ENCODE measurements around the gene AMOTL1.
A peak's percentile ranks its signal among the peaks of the same experiment; 100 is the strongest.

Gene AMOTL1

DNA sequence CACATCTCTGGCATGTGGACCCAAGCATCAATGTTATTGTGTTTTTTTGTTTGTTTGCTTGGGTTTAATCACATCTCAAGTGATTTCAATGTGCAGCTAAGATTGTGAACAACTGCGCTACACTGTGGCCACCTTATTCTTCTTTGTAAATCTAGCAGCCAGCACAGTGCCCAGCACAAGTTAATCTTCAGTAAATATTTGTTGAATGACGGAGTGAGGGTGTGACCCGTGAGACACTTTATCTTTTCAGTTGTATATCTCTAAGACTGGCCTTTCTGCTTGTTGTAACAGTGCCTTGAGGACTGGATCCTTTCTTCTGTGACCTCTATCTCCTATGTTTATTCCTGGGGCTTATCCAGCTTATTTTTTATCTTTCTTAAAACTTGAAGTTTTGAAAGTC, 21.4 kb upstream of the AMOTL1 start:
- no peak for DNase-seq

- no peak for DNase-seq
Measured at GRCh38 chr11:94747146-94747545, 21.0 kb upstream of the AMOTL1 start.

- DNase-seq: no peak
Measured at GRCh38 chr11:94747601-94748041, 20.5 kb upstream of the AMOTL1 start.

- no peak for DNase-seq
Measured at GRCh38 chr11:94749369-94749768, 18.8 kb upstream of the AMOTL1 start.

DNA sequence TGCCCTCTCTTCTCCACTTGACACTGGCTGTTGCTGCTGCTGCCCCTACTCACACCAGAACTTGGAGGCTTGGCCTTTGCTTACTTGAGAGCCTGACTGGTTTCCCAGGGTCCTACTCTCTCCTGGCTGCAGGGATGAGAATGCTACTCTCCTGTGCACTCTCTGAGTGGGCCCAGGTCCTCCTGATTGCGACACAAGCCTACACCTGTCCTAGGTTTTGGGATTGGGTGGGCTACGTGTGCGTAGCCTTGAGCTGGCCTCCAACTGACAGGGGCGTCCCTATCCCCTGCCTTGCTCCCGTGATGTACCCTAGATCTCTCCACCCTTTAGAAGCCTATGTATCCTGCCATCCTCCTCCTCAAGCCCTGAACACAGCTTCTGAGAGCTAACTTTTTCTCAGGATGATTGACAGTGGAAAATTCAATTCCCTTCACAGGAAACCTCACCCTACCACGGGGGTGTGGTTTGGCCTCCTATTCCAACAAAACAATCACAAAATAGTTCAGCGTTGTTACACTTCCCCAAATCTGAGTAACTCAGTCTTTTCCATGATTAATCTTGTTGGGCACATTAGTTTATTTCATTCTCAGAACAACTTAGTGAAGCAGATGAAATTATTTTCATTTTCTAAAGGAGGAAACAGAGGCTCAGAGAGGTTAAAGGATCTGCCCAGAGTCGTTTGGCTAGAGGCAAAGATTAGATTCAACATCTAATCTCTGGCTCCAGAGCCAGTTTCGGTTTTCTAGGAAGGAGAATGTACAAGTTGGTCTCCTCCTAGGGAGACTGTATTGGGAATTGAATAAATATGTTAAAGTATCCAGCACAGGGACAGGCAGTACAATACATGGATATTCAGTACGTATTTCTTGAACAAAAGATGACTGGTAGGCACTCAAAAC, 17.6 kb upstream of the AMOTL1 start:
- no peak for DNase-seq

GRCh38 chr11:94751218-94751609, 16.9 kb upstream of the AMOTL1 start:
- no peak for DNase-seq

DNA sequence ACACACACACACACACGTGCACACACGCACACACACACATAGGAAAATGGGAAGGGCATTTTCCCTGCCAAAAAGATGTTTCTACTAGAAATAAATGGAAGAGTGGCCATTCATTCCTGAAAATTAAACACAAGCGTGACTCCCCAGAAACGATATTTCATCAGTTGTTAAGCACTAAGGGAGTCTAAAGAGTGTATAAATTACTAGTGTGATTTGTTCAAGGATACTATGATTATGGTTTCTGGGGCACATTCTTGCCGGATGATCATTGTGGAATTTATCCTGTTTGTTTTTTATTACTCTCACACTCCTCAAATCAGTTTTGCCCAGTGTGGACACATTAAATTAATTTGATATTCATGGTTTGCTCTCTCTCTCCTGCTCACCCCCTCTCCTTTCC, 16.4 kb upstream of the AMOTL1 start:
- no peak for DNase-seq

DNA sequence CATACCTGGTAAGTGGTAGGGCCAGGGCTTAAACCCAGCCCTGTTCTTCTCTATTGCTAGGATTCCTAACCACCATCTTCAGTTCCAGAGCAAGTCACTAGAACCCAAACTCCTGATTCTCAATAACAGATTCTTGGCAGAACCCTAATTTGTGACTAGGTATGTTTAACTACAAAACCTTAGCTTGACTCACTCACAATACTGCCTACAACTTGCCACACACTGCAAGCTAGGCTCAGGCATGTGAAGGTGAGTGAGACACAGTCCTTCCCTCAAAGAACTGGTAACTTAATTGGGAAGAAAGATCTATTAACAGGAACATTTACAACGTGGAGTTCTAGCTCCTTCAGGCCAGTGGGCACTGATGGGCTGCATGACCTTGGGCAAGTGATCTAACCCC, 14.5 kb upstream of the AMOTL1 start:
- no peak for DNase-seq

- DNase-seq: no peak
Measured at GRCh38 chr11:94754335-94754734, 13.8 kb upstream of the AMOTL1 start.

GRCh38 chr11:94754819-94755218, 13.3 kb upstream of the AMOTL1 start:
- no peak for DNase-seq

GRCh38 chr11:94755494-94755893, 12.7 kb upstream of the AMOTL1 start:
- no peak for DNase-seq

DNA sequence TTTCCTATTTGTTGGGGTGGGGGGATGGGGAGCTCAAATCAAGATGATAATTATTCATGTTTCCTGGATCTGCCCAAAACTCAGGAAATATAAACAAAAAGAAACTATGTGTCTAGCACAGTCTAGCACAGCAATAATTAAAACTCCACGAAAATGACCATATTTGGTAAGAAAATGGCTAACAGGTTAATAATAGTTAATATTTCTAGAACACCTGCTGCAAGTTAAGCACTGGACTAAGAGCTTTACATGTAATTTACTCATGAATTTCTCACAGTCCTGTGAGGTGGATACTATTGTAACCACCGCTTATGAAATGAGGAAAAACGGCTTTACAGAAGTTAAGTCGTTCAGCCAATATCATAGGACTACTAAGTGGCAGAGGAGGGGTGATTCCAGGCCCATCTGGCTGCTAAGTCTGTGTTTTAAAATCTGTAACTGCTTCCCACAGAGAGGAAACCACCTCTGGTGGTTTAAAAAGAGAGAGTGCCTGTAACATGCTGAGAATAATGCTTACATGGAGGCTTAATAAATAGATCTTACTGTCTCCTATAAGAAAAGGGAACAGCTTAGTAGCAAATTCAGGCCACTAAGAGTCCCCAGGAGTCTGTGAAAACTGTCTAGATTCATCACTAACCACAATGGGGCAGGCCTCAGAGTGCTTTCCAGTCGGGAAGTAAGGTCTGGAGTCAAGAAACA, 11.0 kb upstream of the AMOTL1 start:
- peak; percentile 25 to 35 for DNase-seq

DNA sequence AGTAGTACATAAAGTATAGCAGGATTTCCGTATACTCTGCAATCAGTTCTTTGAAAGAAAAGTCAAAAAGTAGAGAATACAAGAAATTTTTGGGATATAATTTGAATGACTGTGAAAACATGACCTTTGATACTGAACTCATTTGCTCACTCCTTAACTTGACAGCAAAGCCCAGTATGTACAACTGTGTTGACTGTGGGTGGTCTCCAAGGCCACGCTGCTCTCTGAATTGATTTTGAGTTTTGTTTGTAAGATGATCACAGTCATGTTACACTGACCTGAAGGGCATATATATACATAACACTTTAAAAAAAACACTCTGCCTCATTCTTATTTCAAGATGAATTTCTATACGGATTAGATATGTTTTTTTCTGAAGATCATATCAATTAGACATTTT, 9.5 kb upstream of the AMOTL1 start:
- no peak for DNase-seq

DNA sequence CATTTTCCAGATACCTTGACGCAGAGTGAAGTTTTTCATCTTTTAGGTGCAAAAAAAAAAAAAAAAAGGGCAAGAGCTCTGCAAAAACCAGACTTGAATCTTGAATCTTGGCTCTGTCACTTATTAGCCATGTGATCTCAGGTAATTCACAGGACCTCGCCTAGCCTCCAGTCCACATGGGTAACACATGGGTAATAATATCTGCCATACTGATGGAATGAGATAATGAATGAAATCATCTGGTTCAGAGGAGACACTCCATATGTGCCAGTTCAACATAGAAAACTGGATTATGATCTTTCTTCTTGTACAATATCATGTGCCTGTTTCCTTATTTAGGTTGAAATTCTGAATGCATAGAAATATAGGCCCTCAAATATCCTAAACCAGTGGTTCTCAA, 8.6 kb upstream of the AMOTL1 start:
- DNase-seq: no peak

- no peak for DNase-seq
Measured at GRCh38 chr11:94760296-94760695, 7.9 kb upstream of the AMOTL1 start.

GRCh38 chr11:94762208-94762607, 5.9 kb upstream of the AMOTL1 start:
- peak; percentile 32 to 36 for DNase-seq

DNA sequence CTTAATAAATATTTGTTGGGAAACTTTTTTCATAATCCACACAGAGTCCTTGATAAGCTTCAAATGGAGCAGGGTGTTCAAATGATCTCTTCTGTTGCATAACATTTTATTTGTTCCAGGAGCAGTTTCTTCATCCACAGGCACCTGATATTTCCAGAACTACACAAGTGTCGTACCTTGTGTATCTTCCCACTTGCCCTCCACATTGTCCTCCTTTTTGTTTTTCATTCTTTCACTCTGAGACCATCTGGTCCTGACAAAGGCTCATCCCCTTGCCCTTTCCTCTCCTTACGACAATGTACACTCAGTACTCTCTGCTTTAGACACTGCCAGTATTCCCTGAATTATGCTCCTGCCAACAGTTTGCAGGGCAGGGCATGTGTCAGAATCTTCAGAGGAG, 5.2 kb upstream of the AMOTL1 start:
- no peak for DNase-seq

DNA sequence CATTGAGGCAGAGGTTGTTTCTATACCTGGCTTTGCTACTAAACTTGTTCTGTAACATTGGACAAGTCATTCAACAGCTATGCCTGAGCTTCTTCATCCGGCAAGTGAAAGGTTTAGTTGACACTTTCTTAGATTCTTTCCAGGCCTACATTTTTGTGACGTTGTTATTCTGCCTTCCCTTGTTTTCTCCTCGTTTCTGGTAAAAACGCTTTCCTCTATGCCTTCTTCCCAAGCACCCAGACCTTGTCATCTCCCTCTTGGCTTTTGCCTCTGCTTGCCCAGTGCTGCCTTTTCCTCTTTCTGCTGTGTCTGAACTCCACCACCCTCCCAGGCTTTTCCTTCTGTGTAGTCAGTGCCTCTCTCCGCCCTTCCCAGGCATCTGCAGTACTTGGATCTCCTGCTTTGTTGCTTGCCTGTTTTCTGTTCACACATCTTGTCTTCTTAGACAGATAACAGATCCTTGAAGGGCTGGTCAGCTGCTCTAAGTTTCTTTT, 1.4 kb upstream of the AMOTL1 start:
- DNase-seq: no peak

DNA sequence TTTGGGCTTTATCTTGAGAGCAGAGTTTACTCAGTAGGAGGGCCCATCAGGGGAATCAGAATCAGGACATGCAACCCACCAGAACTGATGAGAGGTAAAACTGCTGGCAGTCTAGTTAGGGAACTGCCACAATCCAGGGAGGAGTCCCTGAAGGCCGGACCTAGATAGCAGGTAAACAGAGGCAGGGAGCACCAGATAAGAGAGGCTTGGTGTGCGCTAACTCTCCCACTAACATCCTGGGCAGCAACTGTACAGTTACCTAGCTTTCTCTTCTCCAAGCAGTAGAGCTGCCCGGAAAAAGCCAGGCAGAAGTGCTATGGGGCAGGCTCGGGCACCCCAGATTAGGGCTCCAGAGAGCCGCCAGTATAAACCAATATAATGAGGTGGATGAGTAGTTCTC, 865 bp upstream of the AMOTL1 start:
- no peak for DNase-seq

DNA sequence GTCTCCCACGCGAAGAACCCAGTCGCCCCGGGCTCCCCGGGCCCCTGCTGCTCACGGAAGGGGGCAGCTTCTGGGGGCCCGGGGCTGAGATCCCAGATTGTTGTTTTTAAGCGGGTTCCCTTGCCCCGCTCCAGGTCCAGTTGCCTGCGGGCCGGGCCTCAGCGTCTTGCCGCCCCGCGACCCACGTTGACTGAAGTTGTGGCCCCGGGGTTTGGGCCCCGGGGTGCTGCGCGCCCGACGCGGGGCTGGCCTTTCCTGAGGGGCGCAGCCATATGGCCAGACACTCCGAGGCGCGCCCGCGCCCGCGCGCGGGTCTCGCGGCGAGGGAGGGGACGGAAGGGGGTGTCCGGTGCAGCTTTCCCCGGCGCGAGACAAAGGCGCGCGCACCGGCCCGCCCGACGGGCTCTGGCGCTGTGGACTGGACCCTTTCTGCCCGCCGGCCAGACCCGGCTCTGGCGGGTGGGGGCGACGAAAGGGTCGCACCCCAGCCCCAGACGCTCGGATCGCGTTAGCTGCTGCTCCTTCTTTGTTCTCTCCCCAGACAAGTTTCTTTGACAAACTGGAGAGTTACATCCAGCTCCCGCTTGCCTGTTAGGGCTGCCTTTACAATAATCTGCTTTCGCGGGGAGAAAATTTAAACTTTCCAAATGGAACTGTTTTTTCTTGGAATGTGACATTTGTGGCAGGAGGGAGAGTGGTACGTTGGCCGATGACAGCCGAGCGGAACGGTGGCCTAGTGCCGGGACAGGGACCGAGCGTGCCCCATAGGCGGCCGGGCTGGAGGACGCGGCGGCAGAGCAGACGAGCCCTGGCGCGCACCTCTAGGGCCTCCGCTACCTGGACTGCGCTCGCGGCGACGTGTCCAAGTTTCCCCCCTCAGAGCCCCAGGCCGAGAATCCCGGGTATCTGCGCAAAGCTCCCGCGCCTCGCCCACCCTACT, 716 bp downstream of the AMOTL1 start:
- peak; percentile 29 to 41 for DNase-seq

DNA sequence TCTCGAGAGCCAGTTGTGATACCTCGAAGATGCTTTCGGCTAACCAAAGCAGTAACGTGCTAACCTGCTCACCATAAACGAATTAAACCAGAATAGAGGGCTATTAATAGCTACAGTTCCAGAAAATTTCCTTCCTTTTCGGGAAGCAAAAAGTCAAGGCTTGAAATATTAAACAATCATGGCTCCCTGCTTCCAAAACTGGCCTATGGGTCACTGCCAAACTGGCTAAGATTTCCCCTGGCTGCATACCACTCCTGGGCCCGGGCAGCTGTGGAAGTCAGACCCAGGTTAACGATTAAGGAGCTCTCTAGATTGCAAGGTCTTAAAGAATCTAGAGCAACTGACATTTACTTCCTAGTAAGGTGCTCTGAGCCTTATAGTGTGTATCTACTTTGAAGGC, 1.7 kb downstream of the AMOTL1 start:
- DNase-seq: no peak

DNA sequence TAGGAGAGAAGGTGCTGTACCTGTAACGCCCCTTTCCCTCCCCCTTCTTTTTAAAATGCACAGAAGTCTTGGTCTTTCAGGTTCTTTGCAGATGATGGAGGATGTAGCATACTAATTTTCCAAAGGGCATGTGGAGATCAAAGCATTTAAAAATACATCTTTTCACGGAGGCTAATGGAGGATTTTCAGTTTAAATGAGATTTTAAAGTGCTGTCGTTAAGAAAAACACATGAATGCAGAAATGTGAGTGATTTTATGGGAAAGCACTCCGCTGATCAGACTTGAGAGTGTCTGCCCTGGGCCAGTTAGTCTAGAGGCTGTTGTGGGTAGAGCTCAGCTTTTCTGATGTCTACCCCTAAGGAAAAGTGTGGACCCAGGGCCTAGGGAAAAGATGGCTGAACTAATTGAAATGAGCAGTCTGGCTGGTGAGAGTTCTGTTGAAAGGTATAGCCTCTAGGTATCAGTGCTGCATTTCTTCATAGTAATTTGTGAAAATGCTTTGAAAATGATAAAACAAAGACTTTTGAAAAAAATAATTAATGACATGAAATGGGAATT, 2.5 kb downstream of the AMOTL1 start:
- DNase-seq: no peak

GRCh38 chr11:94771390-94771789, 3.2 kb downstream of the AMOTL1 start:
- no peak for DNase-seq

Measured in Kasumi-1 (cell line).